Measurements from ENCODE around the gene KRT2.

KRT2 gene

DNA sequence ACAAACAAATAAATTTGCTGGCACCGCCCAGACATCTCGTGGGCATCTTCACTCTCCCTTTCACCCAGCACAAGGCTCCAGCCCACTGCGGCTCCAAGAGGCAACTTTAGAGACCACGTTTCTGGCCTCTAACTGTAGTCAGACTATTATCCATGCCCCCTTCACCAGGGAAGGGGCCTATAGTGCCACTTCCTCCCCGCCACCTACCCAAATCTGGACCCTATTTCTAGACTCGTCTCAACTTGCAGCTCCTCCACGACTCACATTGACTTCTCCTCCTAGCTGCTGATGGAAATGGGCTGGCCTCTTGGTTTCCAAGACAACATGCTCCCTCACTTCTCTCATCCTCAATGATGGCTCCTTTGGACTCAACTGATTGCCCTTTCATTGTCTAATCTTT, 15.9 kb upstream of the KRT2 start:
- Histone ChIP-seq H3K14ac (ENCODE audit: low read length) (no peak overlapping the region), H3K27ac (ENCODE audit: low read depth, low read length) (no peak overlapping the region), H4K8ac (ENCODE audit: low read depth, low read length) (no peak overlapping the region), H3K36me3 (ENCODE audit: control insufficient read depth in 1 of 2, insufficient read depth in 2 of 2, low read length in 2 of 2) (no peaks in the 10 kb centered on the region), H3K18ac (ENCODE audit: low read length) (no peak overlapping the region), H4K12ac (ENCODE audit: low read depth, low read length) (no peak overlapping the region), H2BK12ac (ENCODE audit: low read length) (no peak overlapping the region), H3K4me3 (ENCODE audit: low read depth, low read length) (no peak overlapping the region), H2AFZ (ENCODE audit: insufficient read depth, low read length, poor library complexity) (no peak overlapping the region), H4K91ac (ENCODE audit: low read depth, low read length) (no peak overlapping the region), H3K4ac (ENCODE audit: low read depth, low read length) (no peak overlapping the region), H3K9ac (ENCODE audit: low read length) (no peak overlapping the region), H3K79me1 (ENCODE audit: low read length) (peaks cover under 1% of the 10 kb centered on the region), H3K79me2 (ENCODE audit: control insufficient read depth, insufficient read depth, low read length, poor library complexity) (no peaks in the 10 kb centered on the region), H3K4me1 (ENCODE audit: control insufficient read depth in 1 of 2, insufficient read depth in 2 of 2, low read length in 2 of 2) (peaks cover 3 to 9% of the 10 kb centered on the region in 2 experiments), H2BK120ac (ENCODE audit: insufficient read depth, low read length, poor library complexity) (no peak overlapping the region), H2AK5ac (ENCODE audit: low read length) (no peak overlapping the region), H2BK5ac (ENCODE audit: low read depth, low read length, poor library complexity) (no peak overlapping the region), H3K27me3 (ENCODE audit: insufficient read depth, low read length) (no peaks in the 10 kb centered on the region), H3K9me3 (ENCODE audit: insufficient read depth, low read depth, low read length) (no peaks in the 10 kb centered on the region), H3K23ac (ENCODE audit: low read length) (no peak overlapping the region), H3K4me2 (ENCODE audit: low read length) (no peak overlapping the region)
- WGBS (ENCODE audit: extremely low coverage, insufficient coverage, insufficient read length), result no CpG with 5 or more reads among the region's 7 CpGs
- DNase-seq, result no peak

- no peak overlapping the region for H2BK5ac ChIP-seq (ENCODE audit: low read depth, low read length, poor library complexity)
- H2AK5ac ChIP-seq (ENCODE audit: low read length), result no peak overlapping the region
- no CpG with 5 or more reads among the region's 9 CpGs for WGBS (ENCODE audit: extremely low coverage, insufficient coverage, insufficient read length)
- H3K27me3 ChIP-seq (ENCODE audit: insufficient read depth, low read length), result no peaks in the 10 kb centered on the region
- H3K18ac ChIP-seq (ENCODE audit: low read length), result no peak overlapping the region
- no peak overlapping the region for H4K12ac ChIP-seq (ENCODE audit: low read depth, low read length)
- H4K8ac ChIP-seq (ENCODE audit: low read depth, low read length), result no peak overlapping the region
- DNase-seq, result peak; percentile 52 to 69
- H3K9me3 ChIP-seq (ENCODE audit: insufficient read depth, low read depth, low read length), result no peaks in the 10 kb centered on the region
- H2BK120ac ChIP-seq (ENCODE audit: insufficient read depth, low read length, poor library complexity), result no peak overlapping the region
- peaks cover 2 to 8% of the 10 kb centered on the region in 2 experiments for H3K4me1 ChIP-seq (ENCODE audit: control insufficient read depth in 1 of 2, insufficient read depth in 2 of 2, low read length in 2 of 2)
- H2AFZ ChIP-seq (ENCODE audit: insufficient read depth, low read length, poor library complexity), result no peak overlapping the region
- H3K27ac ChIP-seq (ENCODE audit: low read depth, low read length), result no peak overlapping the region
- H3K36me3 ChIP-seq (ENCODE audit: control insufficient read depth in 1 of 2, insufficient read depth in 2 of 2, low read length in 2 of 2), result no peaks in the 10 kb centered on the region
- H2BK12ac ChIP-seq (ENCODE audit: low read length), result no peak overlapping the region
- H4K91ac ChIP-seq (ENCODE audit: low read depth, low read length), result no peak overlapping the region
- no peak overlapping the region for H3K4ac ChIP-seq (ENCODE audit: low read depth, low read length)
- no peak overlapping the region for H3K23ac ChIP-seq (ENCODE audit: low read length)
- H3K4me3 ChIP-seq (ENCODE audit: low read depth, low read length), result no peak overlapping the region
- H3K79me2 ChIP-seq (ENCODE audit: control insufficient read depth, insufficient read depth, low read length, poor library complexity), result no peaks in the 10 kb centered on the region
- H3K4me2 ChIP-seq (ENCODE audit: low read length), result no peak overlapping the region
- H3K14ac ChIP-seq (ENCODE audit: low read length), result no peak overlapping the region
- no peaks in the 10 kb centered on the region for H3K79me1 ChIP-seq (ENCODE audit: low read length)
- H3K9ac ChIP-seq (ENCODE audit: low read length), result no peak overlapping the region
Measured at GRCh38 chr12:52667509-52667908, 15.5 kb upstream of the KRT2 start.

DNA sequence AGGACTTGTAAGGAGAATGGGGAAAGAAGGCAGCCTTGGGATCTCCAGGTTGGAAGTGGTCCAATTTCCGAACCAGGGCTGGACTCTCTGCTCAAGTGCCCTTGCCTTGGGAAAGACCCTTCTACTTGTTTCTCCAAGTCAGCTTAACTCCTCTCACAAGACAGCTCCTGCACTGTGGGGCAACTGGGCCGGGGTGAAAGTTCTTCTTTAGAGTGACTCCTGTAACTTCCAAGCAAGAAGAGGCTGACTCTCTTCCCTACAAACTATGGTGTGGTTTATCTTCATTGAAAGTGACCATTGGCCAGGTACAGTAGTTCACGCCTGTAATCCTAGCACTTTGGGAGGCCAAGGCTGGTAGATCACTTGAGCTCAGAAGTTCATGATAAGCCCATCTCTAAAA, 14.5 kb upstream of the KRT2 start:
- no peak overlapping the region for H4K8ac ChIP-seq (ENCODE audit: low read depth, low read length)
- no peak overlapping the region for H3K27ac ChIP-seq (ENCODE audit: low read depth, low read length)
- WGBS (ENCODE audit: extremely low coverage, insufficient coverage, insufficient read length), result no CpG with 5 or more reads among the region's 3 CpGs
- no peak overlapping the region for H2AK5ac ChIP-seq (ENCODE audit: low read length)
- H3K9ac ChIP-seq (ENCODE audit: low read length), result no peak overlapping the region
- H3K9me3 ChIP-seq (ENCODE audit: insufficient read depth, low read depth, low read length), result no peaks in the 10 kb centered on the region
- H3K36me3 ChIP-seq (ENCODE audit: control insufficient read depth in 1 of 2, insufficient read depth in 2 of 2, low read length in 2 of 2), result no peaks in the 10 kb centered on the region
- H3K4ac ChIP-seq (ENCODE audit: low read depth, low read length), result no peak overlapping the region
- no peak overlapping the region for H3K14ac ChIP-seq (ENCODE audit: low read length)
- H2BK5ac ChIP-seq (ENCODE audit: low read depth, low read length, poor library complexity), result no peak overlapping the region
- H4K12ac ChIP-seq (ENCODE audit: low read depth, low read length), result no peak overlapping the region
- H2BK120ac ChIP-seq (ENCODE audit: insufficient read depth, low read length, poor library complexity), result no peak overlapping the region
- no peak overlapping the region for H3K23ac ChIP-seq (ENCODE audit: low read length)
- H2AFZ ChIP-seq (ENCODE audit: insufficient read depth, low read length, poor library complexity), result no peak overlapping the region
- no peak for DNase-seq
- no peaks in the 10 kb centered on the region for H3K27me3 ChIP-seq (ENCODE audit: insufficient read depth, low read length)
- no peak overlapping the region for H4K91ac ChIP-seq (ENCODE audit: low read depth, low read length)
- H3K79me1 ChIP-seq (ENCODE audit: low read length), result no peaks in the 10 kb centered on the region
- H3K79me2 ChIP-seq (ENCODE audit: control insufficient read depth, insufficient read depth, low read length, poor library complexity), result no peaks in the 10 kb centered on the region
- no peak overlapping the region for H3K4me2 ChIP-seq (ENCODE audit: low read length)
- no peak overlapping the region for H2BK12ac ChIP-seq (ENCODE audit: low read length)
- no peak overlapping the region for H3K4me3 ChIP-seq (ENCODE audit: low read depth, low read length)
- no peak overlapping the region for H3K18ac ChIP-seq (ENCODE audit: low read length)
- peaks cover 2 to 8% of the 10 kb centered on the region in 2 experiments for H3K4me1 ChIP-seq (ENCODE audit: control insufficient read depth in 1 of 2, insufficient read depth in 2 of 2, low read length in 2 of 2)

DNA sequence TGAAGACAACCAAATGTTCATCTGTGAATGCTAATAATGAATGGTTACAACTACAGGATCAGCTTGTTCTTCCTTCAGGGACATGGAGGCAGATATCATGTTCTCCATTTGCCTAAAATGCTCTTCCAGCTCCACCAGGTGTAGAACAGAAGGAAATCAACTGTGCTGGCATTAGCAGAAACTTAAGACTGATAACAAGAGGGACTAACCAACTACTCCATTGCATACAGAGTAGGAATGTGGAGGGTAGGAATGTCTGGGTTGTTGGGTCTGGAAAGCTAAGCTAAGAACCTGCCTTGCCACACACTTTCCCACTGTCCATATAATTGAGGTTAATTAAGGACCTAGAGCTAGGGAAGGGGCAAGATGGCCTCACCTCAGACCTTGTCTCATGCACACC, 11.4 kb upstream of the KRT2 start:
- no peak overlapping the region for H3K23ac ChIP-seq (ENCODE audit: low read length)
- no peak overlapping the region for H3K4me2 ChIP-seq (ENCODE audit: low read length)

DNA sequence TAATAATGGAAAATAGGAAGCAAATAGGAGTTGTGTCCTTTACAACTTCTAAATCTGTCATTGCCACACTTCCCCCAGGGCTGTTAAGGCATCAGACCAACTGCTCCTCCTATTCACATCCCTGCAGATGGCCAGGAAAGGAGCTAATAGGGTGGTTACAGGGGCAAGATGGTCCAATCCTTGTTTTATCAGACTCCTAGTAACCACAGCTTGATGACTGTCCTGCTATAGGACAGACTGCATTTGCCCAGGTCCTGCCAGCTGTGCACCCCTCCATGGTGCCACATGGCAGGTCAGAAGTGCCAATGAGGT, 10.9 kb upstream of the KRT2 start:
- Histone ChIP-seq H3K18ac (ENCODE audit: low read length) (no peak overlapping the region), H3K4me1 (ENCODE audit: control insufficient read depth in 1 of 2, insufficient read depth in 2 of 2, low read length in 2 of 2) (no peaks in the 10 kb centered on the region), H3K36me3 (ENCODE audit: control insufficient read depth in 1 of 2, insufficient read depth in 2 of 2, low read length in 2 of 2) (no peaks in the 10 kb centered on the region), H4K8ac (ENCODE audit: low read depth, low read length) (no peak overlapping the region), H3K79me2 (ENCODE audit: control insufficient read depth, insufficient read depth, low read length, poor library complexity) (no peaks in the 10 kb centered on the region), H4K91ac (ENCODE audit: low read depth, low read length) (no peak overlapping the region), H3K4me3 (ENCODE audit: low read depth, low read length) (no peak overlapping the region), H2AFZ (ENCODE audit: insufficient read depth, low read length, poor library complexity) (no peak overlapping the region), H2BK120ac (ENCODE audit: insufficient read depth, low read length, poor library complexity) (no peak overlapping the region), H3K14ac (ENCODE audit: low read length) (no peak overlapping the region), H3K9me3 (ENCODE audit: insufficient read depth, low read depth, low read length) (no peaks in the 10 kb centered on the region), H3K79me1 (ENCODE audit: low read length) (no peaks in the 10 kb centered on the region), H2BK5ac (ENCODE audit: low read depth, low read length, poor library complexity) (no peak overlapping the region), H2BK12ac (ENCODE audit: low read length) (no peak overlapping the region), H3K27me3 (ENCODE audit: insufficient read depth, low read length) (no peaks in the 10 kb centered on the region), H3K4me2 (ENCODE audit: low read length) (no peak overlapping the region), H2AK5ac (ENCODE audit: low read length) (no peak overlapping the region), H4K12ac (ENCODE audit: low read depth, low read length) (no peak overlapping the region), H3K9ac (ENCODE audit: low read length) (no peak overlapping the region), H3K4ac (ENCODE audit: low read depth, low read length) (no peak overlapping the region), H3K23ac (ENCODE audit: low read length) (no peak overlapping the region), H3K27ac (ENCODE audit: low read depth, low read length) (no peak overlapping the region)
- DNase-seq, result no peak

More for the DNA sequence above, 11.4 kb upstream of the KRT2 start:
- no peak overlapping the region for H3K4ac ChIP-seq (ENCODE audit: low read depth, low read length)
- H3K27ac ChIP-seq (ENCODE audit: low read depth, low read length), result no peak overlapping the region
- H3K9me3 ChIP-seq (ENCODE audit: insufficient read depth, low read depth, low read length), result no peaks in the 10 kb centered on the region
- H3K14ac ChIP-seq (ENCODE audit: low read length), result no peak overlapping the region
- H3K79me1 ChIP-seq (ENCODE audit: low read length), result no peaks in the 10 kb centered on the region
- no peaks in the 10 kb centered on the region for H3K27me3 ChIP-seq (ENCODE audit: insufficient read depth, low read length)
- H3K18ac ChIP-seq (ENCODE audit: low read length), result no peak overlapping the region
- no peak overlapping the region for H4K12ac ChIP-seq (ENCODE audit: low read depth, low read length)
- no peaks in the 10 kb centered on the region for H3K4me1 ChIP-seq (ENCODE audit: control insufficient read depth in 1 of 2, insufficient read depth in 2 of 2, low read length in 2 of 2)
- H4K91ac ChIP-seq (ENCODE audit: low read depth, low read length), result no peak overlapping the region
- H2BK5ac ChIP-seq (ENCODE audit: low read depth, low read length, poor library complexity), result no peak overlapping the region
- no peak overlapping the region for H2BK120ac ChIP-seq (ENCODE audit: insufficient read depth, low read length, poor library complexity)
- H3K4me3 ChIP-seq (ENCODE audit: low read depth, low read length), result no peak overlapping the region
- no peaks in the 10 kb centered on the region for H3K36me3 ChIP-seq (ENCODE audit: control insufficient read depth in 1 of 2, insufficient read depth in 2 of 2, low read length in 2 of 2)
- no peak overlapping the region for H4K8ac ChIP-seq (ENCODE audit: low read depth, low read length)
- H2AK5ac ChIP-seq (ENCODE audit: low read length), result no peak overlapping the region
- H2AFZ ChIP-seq (ENCODE audit: insufficient read depth, low read length, poor library complexity), result no peak overlapping the region
- no peak overlapping the region for H2BK12ac ChIP-seq (ENCODE audit: low read length)
- no peak overlapping the region for H3K9ac ChIP-seq (ENCODE audit: low read length)
- no peaks in the 10 kb centered on the region for H3K79me2 ChIP-seq (ENCODE audit: control insufficient read depth, insufficient read depth, low read length, poor library complexity)
- DNase-seq, result no peak
